Left lung (tissue), 10 donors: ENCODE results near the gene RASSF5. TPM values are rescaled to one million over a fixed set of nuclear protein-coding genes. Genes with fewer than 3 reads are reported as not detected.

Experiments
- ATAC-seq: fragments of 200-7000 bp; cut with Tn5 transposase; one replicate; pipeline ENCODE4 v1.9.1; 2020; ENCODE audit warnings: moderate library complexity
- DNase-seq, 4 donors: peaks; one replicate each; pipeline ENCODE4 v3.0.0-alpha.2; 2013 to 2020
- H3K27ac ChIP-seq, 2 donors: fragments of 200-600 bp; sonication (generic) in 1 of 2; one replicate each; pipeline versions ENCODE4 v1.5.0 to v1.8.0; 2020 to 2021
- H3K27me3 ChIP-seq, 2 donors: fragments of 200-600 bp; sonication (generic) in 1 of 2; one replicate each; pipeline versions ENCODE4 v1.5.0 to v1.8.0; 2020 to 2021
- H3K36me3 ChIP-seq, 2 donors: fragments of 200-600 bp; sonication (generic) in 1 of 2; one replicate each; pipeline versions ENCODE4 v1.5.0 to v1.8.0; 2020 to 2021
- H3K4me1 ChIP-seq, 2 donors: fragments of 200-600 bp; one replicate each; pipeline ENCODE4 v1.8.0; 2021
- H3K4me3 ChIP-seq, 2 donors: fragments of 200-600 bp; sonication (generic) in 1 of 2; one replicate each; pipeline versions ENCODE4 v1.5.0 to v1.8.0; 2020 to 2021; ENCODE audit warnings: mild to moderate bottlenecking in 1 of 2
- H3K9me3 ChIP-seq, 2 donors: fragments of 200-600 bp; sonication (generic) in 1 of 2; one replicate each; pipeline versions ENCODE4 v1.5.0 to v1.8.0; 2020 to 2021
- CTCF ChIP-seq, 2 donors: fragments of 200-600 bp; sonication (generic) in 1 of 2; IDR thresholded peaks; one replicate each; pipeline versions ENCODE4 v1.5.0 to v1.8.0; 2021; ENCODE audit warnings: antibody characterized with exemption in 2 of 2
- intact Hi-C, 2 donors: fragments of 100-400 bp; cut with DNase I; formaldehyde crosslinking; loops; one replicate each; pipeline versions ENCODE4 v1.11.2 to v1.14.2; 2022
- polyA plus RNA-seq, 6 donors: library from polyadenylated mRNA; unstranded; fragments of 120-200 nt; gene quantifications; one replicate each; pipeline ENCODE4 v1.2.1, GENCODE V29; 2013; ENCODE audit not compliant: insufficient read length in 6 of 6
- total RNA-seq, 2 donors: library from RNA; stranded (reverse); fragmentation: NEBNext Ultra II Directional; extraction: Animal tissue kit (Norgen Biotek cat#: 25700); gene quantifications; one replicate each; pipeline ENCODE4 v1.2.1, GENCODE V29; 2021
- donor health status: DM: no; HTN: yes; CAD: no.
- donor health status: DM: no; HTN: no; CAD: no.

RASSF5 gene
- total and polyA plus RNA-seq, 8 donors = 5.8 to 40.9 (median 11.6) TPM

GRCh38 chr1:206461602-206462455, 45.5 kb upstream of the RASSF5 start:
- Histone ChIP-seq H3K27ac (no peak overlapping the region), H3K36me3 (peaks cover 0 to 26% of the 10 kb centered on the region in 2 donors)

GRCh38 chr1:206463137-206463536, 44.2 kb upstream of the RASSF5 start:
- Histone ChIP-seq H3K36me3 (peaks cover 0 to 26% of the 10 kb centered on the region in 2 donors), H3K4me1 (peaks cover under 1 to 36% of the 10 kb centered on the region in 2 donors), H3K27me3 (no peaks in the 10 kb centered on the region), H3K9me3 (no peaks in the 10 kb centered on the region), H3K27ac (no peak overlapping the region), H3K4me3 (no peak overlapping the region)
- DNase-seq = no peak
- no peak for TF ChIP-seq CTCF (IDR thresholded peaks at IDR 0.05)
- peak; percentile 15 for ATAC-seq
- intact Hi-C loops = no loop called here

More at GRCh38 chr1:206461602-206462455, 45.5 kb upstream of the RASSF5 start:
- Histone ChIP-seq H3K4me3 (no peak overlapping the region), H3K27me3 (no peaks in the 10 kb centered on the region), H3K4me1 (peaks cover 11 to 35% of the 10 kb centered on the region in 2 donors), H3K9me3 (no peaks in the 10 kb centered on the region)
- DNase-seq = peak in 2 of 4 donors; percentile 50 to 71
- intact Hi-C loops = no loop called here
- TF ChIP-seq CTCF (IDR thresholded peaks at IDR 0.05) = peak; percentile 67 to 74
- ATAC-seq = peak; percentile 81

DNA sequence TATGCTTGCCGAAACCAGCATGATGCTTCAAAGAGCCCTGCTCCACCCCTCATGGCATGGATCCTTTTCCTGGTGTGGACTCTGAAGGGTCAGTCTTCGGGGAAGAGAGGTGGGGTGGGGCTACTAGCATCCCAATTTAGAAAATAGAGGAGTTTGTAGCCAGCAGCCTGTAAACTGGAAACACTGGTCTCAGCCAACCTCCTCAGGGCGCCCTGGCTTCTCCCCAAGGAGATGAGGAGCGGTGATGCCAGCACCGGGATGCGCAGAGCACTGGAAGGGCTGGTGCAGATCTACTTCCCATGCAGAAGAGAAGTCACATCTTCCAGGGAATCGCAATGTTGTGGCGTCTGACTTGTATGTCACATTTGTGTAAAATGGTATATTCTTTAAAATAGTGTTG, 43.4 kb upstream of the RASSF5 start:
- Histone ChIP-seq H3K4me3 (no peak overlapping the region), H3K27ac (peak overlapping the region in 1 of 2 donors; percentile 48), H3K36me3 (peaks cover 0 to 18% of the 10 kb centered on the region in 2 donors), H3K9me3 (no peaks in the 10 kb centered on the region), H3K4me1 (peaks cover 4 to 44% of the 10 kb centered on the region in 2 donors), H3K27me3 (no peaks in the 10 kb centered on the region)
- intact Hi-C loops = no loop called here
- no peak for ATAC-seq
- no peak for TF ChIP-seq CTCF (IDR thresholded peaks at IDR 0.05)
- no peak for DNase-seq

GRCh38 chr1:206464456-206464964, 42.8 kb upstream of the RASSF5 start:
- H3K27ac ChIP-seq = peak overlapping the region in 1 of 2 donors; percentile 48
- DNase-seq = no peak
- no peaks in the 10 kb centered on the region for H3K9me3 ChIP-seq
- intact Hi-C loops = no loop called here
- no peak for TF ChIP-seq CTCF (IDR thresholded peaks at IDR 0.05)
- H3K27me3 ChIP-seq = no peaks in the 10 kb centered on the region
- peaks cover 7 to 50% of the 10 kb centered on the region in 2 donors for H3K4me1 ChIP-seq
- no peak overlapping the region for H3K4me3 ChIP-seq
- peak; percentile 5 for ATAC-seq
- H3K36me3 ChIP-seq = peaks cover 0 to 13% of the 10 kb centered on the region in 2 donors

DNA sequence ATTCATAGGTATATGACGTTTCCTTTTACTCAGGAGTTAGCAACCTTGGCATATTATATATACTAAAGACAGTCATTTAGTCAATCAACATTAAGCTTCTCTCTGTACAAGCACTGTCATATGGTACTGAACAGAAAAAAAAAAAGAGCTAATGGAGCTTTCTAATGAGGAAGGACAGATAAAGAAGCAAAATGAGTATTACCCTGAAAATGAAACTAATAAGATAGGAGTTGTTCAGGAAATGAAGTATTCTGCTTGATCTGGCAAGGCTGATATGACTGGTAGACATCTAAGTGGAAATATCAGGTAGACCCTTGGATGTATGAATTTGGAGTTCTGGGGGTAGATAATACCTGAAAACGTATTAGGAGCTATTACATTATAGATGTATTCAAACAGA, 41.4 kb upstream of the RASSF5 start:
- ATAC-seq = no peak
- intact Hi-C loops = no loop called here

More for the DNA sequence above, 41.4 kb upstream of the RASSF5 start:
- no peak for DNase-seq
- TF ChIP-seq CTCF (IDR thresholded peaks at IDR 0.05) = no peak
- Histone ChIP-seq H3K27me3 (no peaks in the 10 kb centered on the region), H3K9me3 (no peaks in the 10 kb centered on the region), H3K4me3 (no peak overlapping the region), H3K27ac (no peak overlapping the region), H3K36me3 (peaks cover 0 to 6% of the 10 kb centered on the region in 2 donors), H3K4me1 (peaks cover 17 to 63% of the 10 kb centered on the region in 2 donors)
